Suprapubic skin (tissue), 4 donors: ENCODE measurements around the gene COL5A1.

ENCODE experiments used
- EP300 ChIP-seq: sonication (generic); formaldehyde crosslinking; IDR thresholded peaks from one replicate; pipeline ENCODE4 v1.6.1; 2017; ENCODE audit warnings: antibody characterized with exemption
- POLR2A ChIP-seq, 2 donors: fragments of 450-650 bp; IDR thresholded peaks; one replicate each; pipeline ENCODE4 v1.6.1; 2017; ENCODE audit warnings: antibody characterized with exemption in 2 of 2, mild to moderate bottlenecking in 2 of 2, moderate library complexity in 2 of 2
- POLR2AphosphoS5 ChIP-seq, 3 donors: sonication (generic); formaldehyde crosslinking; IDR thresholded peaks; one replicate each; pipeline ENCODE4 v1.6.1; 2017; ENCODE audit warnings: antibody characterized with exemption in 3 of 3
- TF ChIP-seq, protein P1 (sequence below), 2 donors: fragments of 200-600 bp in 1 of 2; fragments of 450-650 bp in 1 of 2; sonication (generic) in 1 of 2; IDR thresholded peaks; one replicate each; pipeline ENCODE4 v1.5.1; 2016 to 2019; ENCODE audit warnings: antibody characterized with exemption in 2 of 2, mild to moderate bottlenecking in 1 of 2, moderate library complexity in 1 of 2

- TF ChIP-seq, protein P1, sequence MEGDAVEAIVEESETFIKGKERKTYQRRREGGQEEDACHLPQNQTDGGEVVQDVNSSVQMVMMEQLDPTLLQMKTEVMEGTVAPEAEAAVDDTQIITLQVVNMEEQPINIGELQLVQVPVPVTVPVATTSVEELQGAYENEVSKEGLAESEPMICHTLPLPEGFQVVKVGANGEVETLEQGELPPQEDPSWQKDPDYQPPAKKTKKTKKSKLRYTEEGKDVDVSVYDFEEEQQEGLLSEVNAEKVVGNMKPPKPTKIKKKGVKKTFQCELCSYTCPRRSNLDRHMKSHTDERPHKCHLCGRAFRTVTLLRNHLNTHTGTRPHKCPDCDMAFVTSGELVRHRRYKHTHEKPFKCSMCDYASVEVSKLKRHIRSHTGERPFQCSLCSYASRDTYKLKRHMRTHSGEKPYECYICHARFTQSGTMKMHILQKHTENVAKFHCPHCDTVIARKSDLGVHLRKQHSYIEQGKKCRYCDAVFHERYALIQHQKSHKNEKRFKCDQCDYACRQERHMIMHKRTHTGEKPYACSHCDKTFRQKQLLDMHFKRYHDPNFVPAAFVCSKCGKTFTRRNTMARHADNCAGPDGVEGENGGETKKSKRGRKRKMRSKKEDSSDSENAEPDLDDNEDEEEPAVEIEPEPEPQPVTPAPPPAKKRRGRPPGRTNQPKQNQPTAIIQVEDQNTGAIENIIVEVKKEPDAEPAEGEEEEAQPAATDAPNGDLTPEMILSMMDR (IDR thresholded peaks at IDR 0.05) = no peak
- no peak for TF ChIP-seq POLR2A (IDR thresholded peaks at IDR 0.05)
- TF ChIP-seq EP300 = no peak
- no peak for TF ChIP-seq POLR2AphosphoS5 (IDR thresholded peaks at IDR 0.05)
Observed at GRCh38 chr9:134670851-134671281, 29.3 kb downstream of the COL5A1 start.
